GM12864 (cell line): ENCODE measurements around the gene ABL2.
"Not testable (repeated sequence)": the region's sequence is repeated elsewhere in the genome, so short reads cannot be mapped to it uniquely, and the experiment has no call there.

ENCODE experiments used
- DNase-seq: peaks from one replicate; pipeline ENCODE4 v3.0.0-alpha.2; 2011; ENCODE audit warnings: low read depth
- H3K4me3 ChIP-seq: 2 replicates; pipeline ENCODE4 v1.5.1; 2011; ENCODE audit warnings: mild to moderate bottlenecking, low read depth, low read length, control low read depth
- CTCF ChIP-seq: IDR thresholded peaks from 2 replicates; pipeline ENCODE4 v1.5.1; 2011; ENCODE audit warnings: low read depth, mild to moderate bottlenecking, moderate library complexity, low read length, control low read depth, inconsistent platforms; ENCODE audit errors: missing control alignments

ABL2 gene

GRCh38 chr1:179197690-179198297 lies 31.7 kb downstream of the ABL2 start:
- no peak overlapping the region for H3K4me3 ChIP-seq
- no peak for DNase-seq
- no peak for TF ChIP-seq CTCF

GRCh38 chr1:179195857-179196256 lies 33.6 kb downstream of the ABL2 start:
- DNase-seq, H3K4me3 ChIP-seq: not testable (repeated sequence)

DNA sequence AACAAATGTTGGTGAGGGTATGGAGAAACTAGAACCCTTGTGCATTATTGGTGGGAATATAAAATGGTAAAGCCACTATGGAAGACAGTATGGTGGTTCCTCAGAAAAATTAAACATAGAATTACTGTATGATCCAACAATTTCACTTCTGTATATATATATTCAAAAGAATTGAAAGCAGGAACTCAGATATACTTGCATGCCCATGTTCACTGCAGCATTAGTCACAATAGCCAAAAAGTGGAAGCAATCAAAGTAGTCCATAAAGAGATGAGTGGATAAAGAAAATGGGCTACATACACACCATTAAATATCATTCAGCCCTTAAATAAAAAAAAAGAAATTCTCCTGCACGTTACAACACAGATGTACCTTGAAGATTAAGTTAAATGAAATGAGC lies 34.1 kb downstream of the ABL2 start:
- DNase-seq = no peak
- no peak for TF ChIP-seq CTCF

DNA sequence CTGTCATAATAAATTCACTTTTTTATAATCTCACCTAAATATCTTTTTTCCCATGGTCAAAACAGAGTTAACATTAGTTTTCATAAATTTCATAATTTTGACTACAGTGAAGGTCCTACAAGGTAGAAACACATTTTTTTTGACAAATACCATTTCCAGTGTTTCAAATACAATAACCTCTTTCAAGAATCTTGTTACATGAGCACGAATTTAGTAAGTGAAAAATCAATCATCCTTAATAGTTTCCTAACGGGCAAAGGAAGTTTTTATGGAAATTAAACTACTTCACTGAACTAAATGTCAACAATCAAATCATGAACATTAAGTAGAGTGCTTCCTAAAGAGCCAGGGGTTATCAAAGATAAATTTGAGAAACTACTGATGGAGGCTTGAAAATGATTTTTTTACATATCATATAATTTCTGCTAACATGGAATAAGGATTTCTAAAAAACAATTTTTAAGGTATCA lies 35.4 kb downstream of the ABL2 start:
- no peak for TF ChIP-seq CTCF
- H3K4me3 ChIP-seq = no peak overlapping the region
- no peak for DNase-seq

More for the DNA sequence above, 34.1 kb downstream of the ABL2 start:
- no peak overlapping the region for H3K4me3 ChIP-seq

DNA sequence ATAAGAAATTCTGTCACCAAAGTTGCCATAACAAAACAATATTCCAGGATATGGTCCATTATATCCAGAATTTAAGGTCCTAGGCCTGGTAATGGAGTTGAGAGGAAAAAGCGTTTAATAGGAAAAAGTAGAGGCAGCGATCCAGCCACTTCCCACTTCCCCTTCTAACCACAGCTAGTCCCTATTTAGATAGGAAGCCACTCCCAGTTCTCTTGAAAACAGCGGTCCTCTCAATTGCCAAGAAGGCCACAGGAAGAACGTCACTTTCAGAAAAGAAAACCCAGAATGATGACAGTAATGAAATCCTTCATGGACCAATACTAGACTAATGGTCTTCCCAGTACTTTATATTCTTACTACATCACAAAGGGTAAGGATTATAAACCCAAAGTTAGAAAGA lies 38.6 kb downstream of the ABL2 start:
- no peak for TF ChIP-seq CTCF
- H3K4me3 ChIP-seq = no peak overlapping the region
- DNase-seq = no peak

DNA sequence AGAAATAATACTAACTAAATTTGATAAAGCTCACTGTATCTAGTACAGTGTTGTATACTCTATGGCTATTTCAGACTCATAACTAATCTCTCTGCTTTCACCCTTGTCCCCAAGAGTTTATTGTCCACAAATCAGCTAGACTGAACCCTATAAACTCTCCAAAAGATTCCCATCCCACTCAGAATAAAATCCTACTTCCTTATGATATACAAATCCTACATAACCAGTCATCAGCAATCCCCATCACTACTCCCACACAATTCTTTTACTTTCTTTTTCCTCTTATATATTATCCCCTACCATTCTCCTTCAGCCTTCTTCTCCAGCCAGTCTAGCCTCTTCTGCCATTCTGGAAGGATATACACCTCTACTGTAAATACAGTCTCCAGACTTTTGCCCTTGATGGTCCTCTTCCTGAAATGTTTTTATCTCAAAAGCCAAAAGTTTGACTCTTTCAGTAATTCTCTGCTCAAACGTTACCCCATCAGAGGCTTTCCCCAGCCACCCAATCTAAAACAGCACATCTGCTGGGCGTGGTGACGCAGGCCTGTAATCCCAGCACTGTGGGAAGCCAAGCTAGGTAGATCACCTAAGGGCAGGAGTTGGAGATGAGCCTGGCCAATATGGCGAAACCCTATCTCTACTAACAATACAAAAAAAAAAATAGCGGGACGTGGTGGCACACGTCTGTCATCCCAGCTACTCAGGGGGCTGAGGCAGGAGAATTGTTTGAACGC lies 41.6 kb downstream of the ABL2 start:
- no peak for DNase-seq
- TF ChIP-seq CTCF = no peak

GRCh38 chr1:179187043-179187442 lies 42.4 kb downstream of the ABL2 start:
- TF ChIP-seq CTCF = no peak
- DNase-seq = no peak
- no peak overlapping the region for H3K4me3 ChIP-seq

More for the DNA sequence above, 41.6 kb downstream of the ABL2 start:
- H3K4me3 ChIP-seq = no peak overlapping the region
